NCI-H526 (cell line): ENCODE measurements around the gene RUNDC1.
"Not testable (repeated sequence)": the region's sequence is repeated elsewhere in the genome, so short reads cannot be mapped to it uniquely, and the experiment has no call there.

ENCODE experiments used
- DNase-seq, 2 experiments: peaks; one replicate each; lab custom pipeline; 2025; lab: John Stamatoyannopoulos, UW

The RUNDC1 gene

GRCh38 chr17:42980274-42980765 lies at the start of gene RUNDC1:
RUNDC1 (plus strand) TSS chr17:42980565; CDS start chr17:42980577, 12 bp downstream.
- peak; percentile 71 to 97 for DNase-seq

- DNase-seq = peak; percentile 14 to 69
Observed at GRCh38 chr17:42937712-42938596, 42.4 kb upstream of the RUNDC1 start.

GRCh38 chr17:42944211-42944610 lies 36.2 kb upstream of the RUNDC1 start:
- no peak for DNase-seq

- DNase-seq = no peak
Observed at GRCh38 chr17:42946812-42947211, 33.6 kb upstream of the RUNDC1 start.

GRCh38 chr17:42950044-42950783 lies 30.2 kb upstream of the RUNDC1 start:
- DNase-seq = no peak

- no peak for DNase-seq
Observed at GRCh38 chr17:42953669-42954068, 26.7 kb upstream of the RUNDC1 start.

- peak; percentile 85 to 92 for DNase-seq
Observed at GRCh38 chr17:42964161-42964932, 16.0 kb upstream of the RUNDC1 start, which contains the start of gene AARSD1. AARSD1 (minus strand) TSS chr17:42964454; CDS start chr17:42964440, 14 bp downstream.

GRCh38 chr17:42967925-42968324 lies 12.4 kb upstream of the RUNDC1 start:
- DNase-seq = no peak

GRCh38 chr17:42969001-42969581 lies 11.3 kb upstream of the RUNDC1 start:
- DNase-seq = no peak

- DNase-seq = no peak
Observed at GRCh38 chr17:42971589-42971988, 8.8 kb upstream of the RUNDC1 start.

GRCh38 chr17:42973323-42973722 lies 7.0 kb upstream of the RUNDC1 start:
- DNase-seq = not testable (repeated sequence)

GRCh38 chr17:42975265-42975664 lies 5.1 kb upstream of the RUNDC1 start:
- DNase-seq = no peak

GRCh38 chr17:42975701-42976100 lies 4.7 kb upstream of the RUNDC1 start:
- DNase-seq = not testable (repeated sequence)

GRCh38 chr17:42979511-42980273 lies 673 bp upstream of the RUNDC1 start, which contains the start of gene PTGES3L:
PTGES3L (minus strand) TSS chr17:42980080; CDS start chr17:42980053, 27 bp downstream.
- DNase-seq = peak; percentile 66 to 76

- DNase-seq = peak; percentile 39 to 73
Observed at GRCh38 chr17:42980766-42981397, 517 bp downstream of the RUNDC1 start.

- no peak for DNase-seq
Observed at GRCh38 chr17:42982266-42982665, 1.9 kb downstream of the RUNDC1 start.

- DNase-seq = no peak
Observed at GRCh38 chr17:42985225-42985624, 4.9 kb downstream of the RUNDC1 start.

GRCh38 chr17:42989141-42989540 lies 8.8 kb downstream of the RUNDC1 start:
- no peak for DNase-seq

- DNase-seq = no peak
Observed at GRCh38 chr17:42989726-42990652, 9.6 kb downstream of the RUNDC1 start.
